Central memory CD4-positive, alpha-beta T cell (primary cell): ENCODE measurements around the gene ING5.

Experiments
- DNase-seq: peaks from one replicate; pipeline ENCODE4 v3.0.0; 2022

The ING5 gene

GRCh38 chr2:241763551-241764274 lies 61.9 kb downstream of the ING5 start:
- peak; percentile 31 for DNase-seq

GRCh38 chr2:241764275-241765241 lies 62.7 kb downstream of the ING5 start:
- DNase-seq, result no peak

- DNase-seq, result no peak
Measured at GRCh38 chr2:241767464-241768250, 65.8 kb downstream of the ING5 start.

- DNase-seq, result no peak
Measured at GRCh38 chr2:241768251-241768711, 66.4 kb downstream of the ING5 start.

GRCh38 chr2:241768850-241769249 lies 67.0 kb downstream of the ING5 start:
- no peak for DNase-seq

- no peak for DNase-seq
Measured at GRCh38 chr2:241769819-241770184, 68.0 kb downstream of the ING5 start.

GRCh38 chr2:241770185-241770935 lies 68.5 kb downstream of the ING5 start:
- DNase-seq, result no peak

- no peak for DNase-seq
Measured at GRCh38 chr2:241770936-241771285, 69.1 kb downstream of the ING5 start.

- DNase-seq, result no peak
Measured at GRCh38 chr2:241771286-241772062, 69.6 kb downstream of the ING5 start.

GRCh38 chr2:241772063-241772499 lies 70.2 kb downstream of the ING5 start:
- peak; percentile 66 for DNase-seq

- DNase-seq, result no peak
Measured at GRCh38 chr2:241773511-241774418, 71.9 kb downstream of the ING5 start.

- no peak for DNase-seq
Measured at GRCh38 chr2:241774419-241775222, 72.8 kb downstream of the ING5 start.

GRCh38 chr2:241775223-241776177 lies 73.7 kb downstream of the ING5 start:
- no peak for DNase-seq

GRCh38 chr2:241776336-241777169 lies 74.7 kb downstream of the ING5 start, which contains the start of gene GAL3ST2:
TSS of gene GAL3ST2 (plus strand) at chr2:241776822. CDS start at chr2:241776956, 134 bp downstream.
- DNase-seq, result no peak

- DNase-seq, result no peak
Measured at GRCh38 chr2:241777170-241777685, 75.4 kb downstream of the ING5 start.

- no peak for DNase-seq
Measured at GRCh38 chr2:241777686-241778627, 76.1 kb downstream of the ING5 start.
